Ovary (tissue), 9 donors: ENCODE data around the gene CD48. TPM values are rescaled to one million over a fixed set of nuclear protein-coding genes. Genes with fewer than 3 reads are reported as not detected.

ENCODE experiments used
- DNase-seq, 5 donors: peaks; one replicate each; pipeline ENCODE4 v3.0.0-alpha.2; 2019 to 2020
- H3K27ac ChIP-seq, 2 donors: fragments of 200-600 bp; one replicate each; pipeline versions ENCODE4 v1.5.1 to v1.8.0; 2019 to 2022
- H3K27me3 ChIP-seq: fragments of 200-600 bp; one replicate; pipeline ENCODE4 v1.8.0; 2022
- H3K36me3 ChIP-seq: fragments of 200-600 bp; sonication (generic); one replicate; pipeline ENCODE4 v1.5.1; 2019
- H3K4me1 ChIP-seq: one replicate; pipeline ENCODE4 v1.8.1; 2013; ENCODE audit warnings: mild to moderate bottlenecking, moderate library complexity; ENCODE audit not compliant: insufficient read depth
- H3K4me3 ChIP-seq: fragments of 200-600 bp; sonication (generic); one replicate; pipeline ENCODE4 v1.5.1; 2017
- H3K9me3 ChIP-seq, 2 donors: fragments of 200-600 bp in 1 of 2; sonication (generic) in 1 of 2; one replicate each; pipeline versions ENCODE4 v1.5.1 to v1.8.1; 2013 to 2019; ENCODE audit warnings: mild to moderate bottlenecking in 1 of 2, moderate library complexity in 1 of 2
- EP300 ChIP-seq: sonication (generic); formaldehyde crosslinking; IDR thresholded peaks from one replicate; pipeline ENCODE4 v1.6.1; 2017; ENCODE audit warnings: antibody characterized with exemption
- POLR2A ChIP-seq: fragments of 450-650 bp; IDR thresholded peaks from one replicate; pipeline ENCODE4 v1.6.1; 2017; ENCODE audit warnings: antibody characterized with exemption, mild to moderate bottlenecking, moderate library complexity
- WGBS, 3 donors: extraction: QIAGEN DNeasy Blood & Tissue Kit in 1 of 3; methylation state at CpG; one replicate each; pipeline versions ENCODE4 v1.1.5 to v1.1.7; 2013 to 2017; 5-methylcytosine and 5-hydroxymethylcytosine counted together
- intact Hi-C, 4 donors: fragments of 100-400 bp; cut with DNase I; formaldehyde crosslinking; loops; one replicate each; pipeline versions ENCODE4 v1.11.0 to v1.15.1; 2022 to 2023
- polyA plus RNA-seq, 2 donors: library from polyadenylated mRNA; stranded (reverse); fragments of 200-250 nt in 1 of 2; fragments of 350-450 nt in 1 of 2; fragmentation: Illumina TruSeq in 1 of 2; extraction: RNeasy Lipid Tissue Mini Kit (QIAGEN cat#74804) in 1 of 2; gene quantifications; one replicate each; pipeline ENCODE4 v1.2.3, GENCODE V29; 2013 to 2014
- total RNA-seq, 7 donors: library from RNA; depleted of rRNA in 2 of 7; stranded (reverse); fragments of >200 nt in 2 of 7; fragmentation: NEBNext Ultra II Directional in 3 of 7; extraction: Animal tissue kit (Norgen Biotek cat#: 25700) in 3 of 7; gene quantifications; one replicate each; pipeline versions ENCODE4 v1.1.0 to v1.2.4, GENCODE V29; 2016 to 2023
- TF ChIP-seq, protein P1 (sequence below), 3 donors: fragments of 450-650 bp in 2 of 3; fragments of 200-600 bp in 1 of 3; IDR thresholded peaks; one replicate each; pipeline versions ENCODE4 v1.5.1 to v1.8.0; 2016 to 2022; ENCODE audit warnings: antibody characterized with exemption in 3 of 3, mild to moderate bottlenecking in 1 of 3
- donor health status: DM: no; HTN: no; CAD: no; lungs with moderate emphysema.
- donor health status: DM: no; HTN: no; CAD: no.
- donor health status: Bipolar disorder and iron deficiency.
- donor health status: DM: yes; HTN: yes; CAD: no.
- donor health status: DM: no; HTN: no; CAD: no.
- donor health status: DM: yes; HTN: yes; CAD: no.

Gene CD48
- total and polyA plus RNA-seq, 9 donors, result 0.61 to 17.6 (median 2.5) TPM

DNA sequence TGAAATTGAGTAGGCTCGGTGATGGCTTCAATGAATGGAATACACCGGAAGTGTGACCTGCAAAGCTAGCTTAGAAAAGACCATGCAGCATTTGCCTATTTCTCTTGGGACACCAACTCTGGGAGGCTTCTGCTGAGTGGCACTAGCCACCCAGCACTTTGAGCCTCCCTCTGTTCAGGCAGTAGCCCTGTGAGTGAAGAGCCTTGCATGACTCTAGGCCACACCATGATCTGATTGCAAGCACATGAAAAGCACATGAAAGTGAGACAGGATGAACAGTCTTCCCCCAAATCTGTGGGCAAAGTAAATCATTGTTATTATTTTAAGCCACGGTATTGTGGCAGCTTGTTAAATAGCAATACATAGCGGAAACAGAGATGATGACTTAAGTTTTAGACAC, 2.8 kb downstream of the CD48 start:
- no peaks in the 10 kb centered on the region for H3K9me3 ChIP-seq
- no peak for DNase-seq
- H3K36me3 ChIP-seq, result no peaks in the 10 kb centered on the region
- H3K27me3 ChIP-seq, result no peaks in the 10 kb centered on the region
- H3K27ac ChIP-seq, result no peak overlapping the region
- no peaks in the 10 kb centered on the region for H3K4me1 ChIP-seq
- no peak overlapping the region for H3K4me3 ChIP-seq
- TF ChIP-seq EP300, result no peak
- TF ChIP-seq, protein P1, sequence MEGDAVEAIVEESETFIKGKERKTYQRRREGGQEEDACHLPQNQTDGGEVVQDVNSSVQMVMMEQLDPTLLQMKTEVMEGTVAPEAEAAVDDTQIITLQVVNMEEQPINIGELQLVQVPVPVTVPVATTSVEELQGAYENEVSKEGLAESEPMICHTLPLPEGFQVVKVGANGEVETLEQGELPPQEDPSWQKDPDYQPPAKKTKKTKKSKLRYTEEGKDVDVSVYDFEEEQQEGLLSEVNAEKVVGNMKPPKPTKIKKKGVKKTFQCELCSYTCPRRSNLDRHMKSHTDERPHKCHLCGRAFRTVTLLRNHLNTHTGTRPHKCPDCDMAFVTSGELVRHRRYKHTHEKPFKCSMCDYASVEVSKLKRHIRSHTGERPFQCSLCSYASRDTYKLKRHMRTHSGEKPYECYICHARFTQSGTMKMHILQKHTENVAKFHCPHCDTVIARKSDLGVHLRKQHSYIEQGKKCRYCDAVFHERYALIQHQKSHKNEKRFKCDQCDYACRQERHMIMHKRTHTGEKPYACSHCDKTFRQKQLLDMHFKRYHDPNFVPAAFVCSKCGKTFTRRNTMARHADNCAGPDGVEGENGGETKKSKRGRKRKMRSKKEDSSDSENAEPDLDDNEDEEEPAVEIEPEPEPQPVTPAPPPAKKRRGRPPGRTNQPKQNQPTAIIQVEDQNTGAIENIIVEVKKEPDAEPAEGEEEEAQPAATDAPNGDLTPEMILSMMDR (IDR thresholded peaks at IDR 0.05), result no peak
- TF ChIP-seq POLR2A, result no peak
- intact Hi-C loops, result no loop called here
- WGBS, 3 donors, result 65 to 84% (median 79%) methylated on average over 4 of the region's 4 CpGs

GRCh38 chr1:160708118-160708517, 3.5 kb downstream of the CD48 start:
- no peak for TF ChIP-seq POLR2A
- TF ChIP-seq EP300, result no peak
- TF ChIP-seq, protein P1 (IDR thresholded peaks at IDR 0.05), result no peak
- no peaks in the 10 kb centered on the region for H3K4me1 ChIP-seq
- WGBS, 3 donors, result 75 to 89% (median 87%) methylated on average over 4 of the region's 4 CpGs
- DNase-seq, result no peak
- H3K27me3 ChIP-seq, result no peaks in the 10 kb centered on the region
- intact Hi-C loops, result no loop called here
- no peak overlapping the region for H3K4me3 ChIP-seq
- no peak overlapping the region for H3K27ac ChIP-seq
- no peaks in the 10 kb centered on the region for H3K9me3 ChIP-seq
- no peaks in the 10 kb centered on the region for H3K36me3 ChIP-seq

- Histone ChIP-seq H3K36me3 (no peaks in the 10 kb centered on the region), H3K27me3 (no peaks in the 10 kb centered on the region), H3K4me1 (no peaks in the 10 kb centered on the region), H3K27ac (no peak overlapping the region), H3K4me3 (no peak overlapping the region), H3K9me3 (no peaks in the 10 kb centered on the region)
- 75 to 81% (median 81%) methylated on average over 8 of the region's 8 CpGs for WGBS, 3 donors
- DNase-seq, result no peak
- intact Hi-C loops, result no loop called here
- TF ChIP-seq EP300 (no peak), POLR2A (no peak)
- TF ChIP-seq, protein P1 (IDR thresholded peaks at IDR 0.05), result no peak
Measured at GRCh38 chr1:160707236-160708064, 4.2 kb downstream of the CD48 start.

DNA sequence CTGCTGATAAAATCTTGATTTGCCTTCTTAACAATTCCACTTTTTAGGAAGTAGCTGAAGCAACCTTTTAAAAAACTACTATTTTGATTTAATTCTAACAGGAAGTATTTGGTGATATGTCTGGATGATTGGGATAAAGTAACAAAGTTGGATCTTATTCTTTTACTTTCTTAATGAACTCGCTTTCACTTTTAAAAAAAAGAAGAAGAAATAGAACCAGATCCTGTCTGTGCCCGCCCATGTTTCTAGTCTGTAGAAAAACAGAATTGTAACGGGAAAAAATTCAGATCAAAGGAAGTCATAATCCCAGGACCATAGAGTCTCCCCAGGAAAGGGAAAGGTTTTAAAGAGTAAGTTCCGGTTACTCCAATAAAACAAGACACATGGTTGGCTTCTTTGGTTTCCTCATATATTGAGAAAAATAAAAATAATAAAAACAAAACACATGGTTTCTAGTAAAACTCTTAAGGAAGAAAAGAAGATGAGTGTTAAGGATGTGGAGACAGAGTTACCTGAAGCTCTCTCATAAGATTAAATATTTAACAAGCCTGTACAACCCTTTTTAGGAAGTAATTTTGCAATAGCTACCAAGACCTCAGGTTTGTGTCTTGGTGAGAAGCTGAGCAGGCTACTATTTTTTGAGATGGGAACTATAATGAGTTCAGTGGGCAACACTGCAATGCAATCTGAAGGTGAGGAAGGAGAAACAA, 4.9 kb downstream of the CD48 start:
- 41 to 42% (median 42%) methylated on average over 4 of the region's 4 CpGs for WGBS, 3 donors
- Histone ChIP-seq H3K27me3 (no peaks in the 10 kb centered on the region), H3K27ac (no peak overlapping the region), H3K4me1 (no peaks in the 10 kb centered on the region), H3K36me3 (no peaks in the 10 kb centered on the region), H3K4me3 (no peak overlapping the region), H3K9me3 (no peaks in the 10 kb centered on the region)
- DNase-seq, result no peak
- TF ChIP-seq POLR2A, result no peak
- no peak for TF ChIP-seq EP300
- TF ChIP-seq, protein P1 (IDR thresholded peaks at IDR 0.05), result no peak
- intact Hi-C loops, result no loop called here
